T-helper 2 cell treated with Interferon-gamma antibody and Interleukin-4, amounts not matched to agents 5 μg/mL and 100 μg/mL, for 36 hours (primary cell): ENCODE results near the gene HLA-DMB.

Experiments used
- DNase-seq: peaks from one replicate; pipeline ENCODE4 v3.0.0; 2021; ENCODE audit warnings: low spot score
- H3K27ac Mint-ChIP-seq: one replicate; pipeline ENCODE4 v1.8.0; 2021; ENCODE audit warnings: mild to moderate bottlenecking, mixed read lengths
- H3K27me3 Mint-ChIP-seq: one replicate; pipeline ENCODE4 v1.8.0; 2021; ENCODE audit warnings: low read depth, mixed read lengths
- H3K36me3 Mint-ChIP-seq: one replicate; pipeline ENCODE4 v1.8.0; 2021; ENCODE audit warnings: low read depth, mixed read lengths
- H3K4me1 Mint-ChIP-seq: one replicate; pipeline ENCODE4 v1.8.0; 2021; ENCODE audit warnings: low read depth, mixed read lengths
- H3K4me3 Mint-ChIP-seq: one replicate; pipeline ENCODE4 v1.8.0; 2022; ENCODE audit warnings: mild to moderate bottlenecking, moderate library complexity, mixed read lengths
- H3K9me3 Mint-ChIP-seq: one replicate; pipeline ENCODE4 v1.8.0; 2021; ENCODE audit warnings: mixed read lengths

HLA-DMB gene

GRCh38 chr6:32940656-32941213, at the start of gene HLA-DMB:
HLA-DMB (minus strand) TSS chr6:32941028; CDS start chr6:32940807, 221 bp downstream.
- peaks cover 51% of the 10 kb centered on the region for H3K4me1 Mint-ChIP-seq
- peak; percentile 57 for DNase-seq

GRCh38 chr6:32989368-32989767, 48.5 kb upstream of the HLA-DMB start:
- no peak overlapping the region for H3K27ac Mint-ChIP-seq
- no peak for DNase-seq
- peaks cover 14% of the 10 kb centered on the region for H3K27me3 Mint-ChIP-seq
- H3K9me3 Mint-ChIP-seq: no peaks in the 10 kb centered on the region
- no peaks in the 10 kb centered on the region for H3K36me3 Mint-ChIP-seq
- peaks cover 12% of the 10 kb centered on the region for H3K4me1 Mint-ChIP-seq
- no peak overlapping the region for H3K4me3 Mint-ChIP-seq

More at GRCh38 chr6:32940656-32941213, at the start of gene HLA-DMB:
- H3K36me3 Mint-ChIP-seq: peaks cover 8% of the 10 kb centered on the region
- H3K27ac Mint-ChIP-seq: peak within 1 kb of the TSS; percentile 94
- H3K4me3 Mint-ChIP-seq: peak within 1 kb of the TSS; percentile 87
- peaks cover 5% of the 10 kb centered on the region for H3K9me3 Mint-ChIP-seq
- H3K27me3 Mint-ChIP-seq: no peaks in the 10 kb centered on the region

GRCh38 chr6:32984622-32985389, 44.0 kb upstream of the HLA-DMB start:
- Mint-ChIP-seq H3K4me1 (peaks cover 25% of the 10 kb centered on the region), H3K4me3 (no peak overlapping the region), H3K27ac (peak overlapping the region; percentile 47), H3K9me3 (no peaks in the 10 kb centered on the region), H3K27me3 (no peaks in the 10 kb centered on the region), H3K36me3 (peaks cover 24% of the 10 kb centered on the region)
- peak; percentile 77 for DNase-seq

GRCh38 chr6:32983964-32984621, 43.3 kb upstream of the HLA-DMB start:
- peaks cover 22% of the 10 kb centered on the region for H3K4me1 Mint-ChIP-seq
- peak overlapping the region; percentile 71 for H3K27ac Mint-ChIP-seq

GRCh38 chr6:32983493-32983848, 42.6 kb upstream of the HLA-DMB start:
- DNase-seq: no peak
- Mint-ChIP-seq H3K36me3 (peaks cover 38% of the 10 kb centered on the region), H3K27ac (peak overlapping the region; percentile 71), H3K4me1 (peaks cover 22% of the 10 kb centered on the region), H3K4me3 (no peak overlapping the region), H3K27me3 (no peaks in the 10 kb centered on the region), H3K9me3 (no peaks in the 10 kb centered on the region)

More at GRCh38 chr6:32983964-32984621, 43.3 kb upstream of the HLA-DMB start:
- Mint-ChIP-seq H3K36me3 (peaks cover 32% of the 10 kb centered on the region), H3K4me3 (no peak overlapping the region), H3K9me3 (no peaks in the 10 kb centered on the region), H3K27me3 (no peaks in the 10 kb centered on the region)
- no peak for DNase-seq

- H3K27ac Mint-ChIP-seq: peak overlapping the region; percentile 27
- H3K36me3 Mint-ChIP-seq: peaks cover 44% of the 10 kb centered on the region
- H3K4me1 Mint-ChIP-seq: peaks cover 17% of the 10 kb centered on the region
- DNase-seq: no peak
- H3K27me3 Mint-ChIP-seq: no peaks in the 10 kb centered on the region
- H3K4me3 Mint-ChIP-seq: no peak overlapping the region
- H3K9me3 Mint-ChIP-seq: no peaks in the 10 kb centered on the region
These were observed 42.1 kb upstream of the HLA-DMB start for GRCh38 chr6:32982702-32983492.

GRCh38 chr6:32982084-32982701, 41.4 kb upstream of the HLA-DMB start:
- Mint-ChIP-seq H3K36me3 (peaks cover 51% of the 10 kb centered on the region), H3K9me3 (no peaks in the 10 kb centered on the region), H3K27me3 (no peaks in the 10 kb centered on the region), H3K4me1 (peaks cover 23% of the 10 kb centered on the region), H3K27ac (peak overlapping the region; percentile 1), H3K4me3 (no peak overlapping the region)
- no peak for DNase-seq

- H3K4me3 Mint-ChIP-seq: no peak overlapping the region
- H3K27me3 Mint-ChIP-seq: no peaks in the 10 kb centered on the region
- H3K36me3 Mint-ChIP-seq: peaks cover 67% of the 10 kb centered on the region
These were observed 39.7 kb upstream of the HLA-DMB start for GRCh38 chr6:32980488-32981038.

GRCh38 chr6:32979720-32980487, 39.1 kb upstream of the HLA-DMB start:
- no peak for DNase-seq
- H3K27ac Mint-ChIP-seq: no peak overlapping the region
- H3K4me1 Mint-ChIP-seq: peaks cover 44% of the 10 kb centered on the region
- no peaks in the 10 kb centered on the region for H3K9me3 Mint-ChIP-seq
- H3K4me3 Mint-ChIP-seq: no peak overlapping the region
- H3K27me3 Mint-ChIP-seq: no peaks in the 10 kb centered on the region
- peaks cover 74% of the 10 kb centered on the region for H3K36me3 Mint-ChIP-seq

More at GRCh38 chr6:32980488-32981038, 39.7 kb upstream of the HLA-DMB start:
- no peaks in the 10 kb centered on the region for H3K9me3 Mint-ChIP-seq
- DNase-seq: no peak
- H3K27ac Mint-ChIP-seq: no peak overlapping the region
- H3K4me1 Mint-ChIP-seq: peaks cover 38% of the 10 kb centered on the region

- H3K27ac Mint-ChIP-seq: peak overlapping the region; percentile 46
- H3K36me3 Mint-ChIP-seq: peaks cover 93% of the 10 kb centered on the region
- H3K4me3 Mint-ChIP-seq: peak overlapping the region; percentile 24
- DNase-seq: no peak
- H3K4me1 Mint-ChIP-seq: peaks cover 35% of the 10 kb centered on the region
- no peaks in the 10 kb centered on the region for H3K9me3 Mint-ChIP-seq
- no peaks in the 10 kb centered on the region for H3K27me3 Mint-ChIP-seq
These were observed 37.1 kb upstream of the HLA-DMB start for GRCh38 chr6:32977953-32978324.

- Mint-ChIP-seq H3K4me1 (peaks cover 35% of the 10 kb centered on the region), H3K4me3 (peak overlapping the region; percentile 24), H3K27ac (peak overlapping the region; percentile 46), H3K9me3 (no peaks in the 10 kb centered on the region), H3K27me3 (no peaks in the 10 kb centered on the region), H3K36me3 (peaks cover 97% of the 10 kb centered on the region)
- no peak for DNase-seq
These were observed 36.6 kb upstream of the HLA-DMB start for GRCh38 chr6:32977272-32977952.

- no peak for DNase-seq
- Mint-ChIP-seq H3K27me3 (no peaks in the 10 kb centered on the region), H3K27ac (peak overlapping the region; percentile 45), H3K4me3 (peak overlapping the region; percentile 93), H3K36me3 (peaks cover 95% of the 10 kb centered on the region), H3K9me3 (no peaks in the 10 kb centered on the region), H3K4me1 (peaks cover 32% of the 10 kb centered on the region)
These were observed 35.7 kb upstream of the HLA-DMB start for GRCh38 chr6:32976334-32977069.
